SK-N-SH (cell line): ENCODE data around the gene MADCAM1.

Experiments used
- CHD2 ChIP-seq: fragments of 150-350 bp; IDR thresholded peaks from 2 replicates; pipeline ENCODE4 v1.6.1; 2018; ENCODE audit warnings: low read length; ENCODE audit not compliant: partially characterized antibody
- CTCF ChIP-seq: fragments of 200-600 bp; sonication (generic); IDR thresholded peaks from 2 replicates; pipeline ENCODE4 v1.6.1; 2017; ENCODE audit warnings: antibody characterized with exemption, mild to moderate bottlenecking, moderate library complexity
- FOSL2 ChIP-seq: IDR thresholded peaks from 2 replicates; pipeline ENCODE4 v1.4.0; 2012; ENCODE audit warnings: low read depth, mild to moderate bottlenecking, moderate library complexity, borderline replicate concordance
- MAX ChIP-seq: IDR thresholded peaks from 2 replicates; pipeline ENCODE4 v1.4.0; 2012; ENCODE audit warnings: low read depth
- POLR2AphosphoS5 ChIP-seq: IDR thresholded peaks from 2 replicates; pipeline ENCODE4 v1.6.1; 2012; ENCODE audit warnings: low read depth, low read length
- RAD21 ChIP-seq: IDR thresholded peaks from 2 replicates; pipeline ENCODE4 v1.6.1; 2012; ENCODE audit warnings: mild to moderate bottlenecking, low read length
- REST ChIP-seq: IDR thresholded peaks from 2 replicates; pipeline ENCODE4 v1.6.1; 2012; ENCODE audit warnings: mild to moderate bottlenecking, low read depth, low read length, moderate library complexity
- RFX5 ChIP-seq: IDR thresholded peaks from 2 replicates; pipeline ENCODE4 v1.6.1; 2012; ENCODE audit warnings: mild to moderate bottlenecking, improper control_type of control experiment, low read length
- RXRA ChIP-seq: IDR thresholded peaks from 2 replicates; pipeline ENCODE4 v1.4.0; 2012; ENCODE audit warnings: low read depth, mild to moderate bottlenecking, borderline replicate concordance
- USF2 ChIP-seq: fragments of 150-350 bp; IDR thresholded peaks from 2 replicates; pipeline ENCODE4 v1.6.1; 2017; ENCODE audit warnings: antibody characterized with exemption, low read length, low read depth, borderline replicate concordance
- YY1 ChIP-seq: IDR thresholded peaks from 2 replicates; pipeline ENCODE4 v1.4.0; 2012; ENCODE audit warnings: low read depth, mild to moderate bottlenecking

GRCh38 chr19:493391-494170 is 2.7 kb upstream of the MADCAM1 start:
- TF ChIP-seq YY1 (no peak), RAD21 (no peak), FOSL2 (no peak), RXRA (no peak), RFX5 (no peak), POLR2AphosphoS5 (no peak), REST (no peak), USF2 (no peak), CTCF (no peak), CHD2 (no peak), MAX (no peak)
